ENCODE results near the gene ZDHHC22. TPM values are rescaled to one million over a fixed set of nuclear protein-coding genes. Genes with fewer than 3 reads are reported as not detected.

The ZDHHC22 gene
- polyA plus RNA-seq, 1 donor from 2014 or later = 4.3 TPM

DNA sequence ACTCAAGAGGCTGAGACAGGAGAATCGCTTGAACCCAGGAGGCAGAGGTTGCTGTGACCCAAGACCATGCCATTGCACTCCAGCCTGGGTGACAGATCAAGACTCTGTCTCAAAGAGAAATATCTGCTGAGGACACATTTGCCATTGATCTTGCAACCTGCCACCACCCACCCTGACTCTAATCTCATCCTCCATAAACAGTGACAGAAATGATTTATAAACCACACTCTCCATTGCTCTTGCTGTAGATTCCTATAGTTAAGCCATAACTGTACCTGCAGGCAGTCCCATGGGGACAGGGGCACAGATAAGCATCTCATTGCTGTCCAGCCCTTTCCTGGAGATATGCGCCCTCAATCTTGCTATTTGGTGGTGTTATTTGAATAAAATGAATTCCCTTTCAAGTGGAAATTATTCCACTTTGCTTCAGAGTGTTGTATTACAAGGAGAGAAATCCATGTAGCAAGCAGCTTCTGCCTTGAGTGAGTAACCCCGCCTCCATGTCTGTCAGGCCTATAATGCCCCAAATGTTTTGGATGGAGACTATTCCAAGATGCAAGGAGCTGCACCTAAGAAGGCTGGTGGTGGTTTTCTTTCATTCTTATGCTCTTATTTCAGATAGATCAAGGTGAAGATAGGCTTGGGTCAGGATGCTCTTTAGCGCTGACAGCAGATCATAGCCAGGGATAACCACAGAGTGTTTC, 3.0 kb upstream of the ZDHHC22 start:
- no peak for TF ChIP-seq EP300 (conservative IDR thresholded peaks at IDR 0.05; ENCODE audit: poor library complexity, severe bottlenecking)
- TF ChIP-seq, protein P1, sequence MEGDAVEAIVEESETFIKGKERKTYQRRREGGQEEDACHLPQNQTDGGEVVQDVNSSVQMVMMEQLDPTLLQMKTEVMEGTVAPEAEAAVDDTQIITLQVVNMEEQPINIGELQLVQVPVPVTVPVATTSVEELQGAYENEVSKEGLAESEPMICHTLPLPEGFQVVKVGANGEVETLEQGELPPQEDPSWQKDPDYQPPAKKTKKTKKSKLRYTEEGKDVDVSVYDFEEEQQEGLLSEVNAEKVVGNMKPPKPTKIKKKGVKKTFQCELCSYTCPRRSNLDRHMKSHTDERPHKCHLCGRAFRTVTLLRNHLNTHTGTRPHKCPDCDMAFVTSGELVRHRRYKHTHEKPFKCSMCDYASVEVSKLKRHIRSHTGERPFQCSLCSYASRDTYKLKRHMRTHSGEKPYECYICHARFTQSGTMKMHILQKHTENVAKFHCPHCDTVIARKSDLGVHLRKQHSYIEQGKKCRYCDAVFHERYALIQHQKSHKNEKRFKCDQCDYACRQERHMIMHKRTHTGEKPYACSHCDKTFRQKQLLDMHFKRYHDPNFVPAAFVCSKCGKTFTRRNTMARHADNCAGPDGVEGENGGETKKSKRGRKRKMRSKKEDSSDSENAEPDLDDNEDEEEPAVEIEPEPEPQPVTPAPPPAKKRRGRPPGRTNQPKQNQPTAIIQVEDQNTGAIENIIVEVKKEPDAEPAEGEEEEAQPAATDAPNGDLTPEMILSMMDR (IDR thresholded peaks at IDR 0.05; ENCODE audit: poor library complexity, severe bottlenecking) = no peak
- TF ChIP-seq, protein P2, sequence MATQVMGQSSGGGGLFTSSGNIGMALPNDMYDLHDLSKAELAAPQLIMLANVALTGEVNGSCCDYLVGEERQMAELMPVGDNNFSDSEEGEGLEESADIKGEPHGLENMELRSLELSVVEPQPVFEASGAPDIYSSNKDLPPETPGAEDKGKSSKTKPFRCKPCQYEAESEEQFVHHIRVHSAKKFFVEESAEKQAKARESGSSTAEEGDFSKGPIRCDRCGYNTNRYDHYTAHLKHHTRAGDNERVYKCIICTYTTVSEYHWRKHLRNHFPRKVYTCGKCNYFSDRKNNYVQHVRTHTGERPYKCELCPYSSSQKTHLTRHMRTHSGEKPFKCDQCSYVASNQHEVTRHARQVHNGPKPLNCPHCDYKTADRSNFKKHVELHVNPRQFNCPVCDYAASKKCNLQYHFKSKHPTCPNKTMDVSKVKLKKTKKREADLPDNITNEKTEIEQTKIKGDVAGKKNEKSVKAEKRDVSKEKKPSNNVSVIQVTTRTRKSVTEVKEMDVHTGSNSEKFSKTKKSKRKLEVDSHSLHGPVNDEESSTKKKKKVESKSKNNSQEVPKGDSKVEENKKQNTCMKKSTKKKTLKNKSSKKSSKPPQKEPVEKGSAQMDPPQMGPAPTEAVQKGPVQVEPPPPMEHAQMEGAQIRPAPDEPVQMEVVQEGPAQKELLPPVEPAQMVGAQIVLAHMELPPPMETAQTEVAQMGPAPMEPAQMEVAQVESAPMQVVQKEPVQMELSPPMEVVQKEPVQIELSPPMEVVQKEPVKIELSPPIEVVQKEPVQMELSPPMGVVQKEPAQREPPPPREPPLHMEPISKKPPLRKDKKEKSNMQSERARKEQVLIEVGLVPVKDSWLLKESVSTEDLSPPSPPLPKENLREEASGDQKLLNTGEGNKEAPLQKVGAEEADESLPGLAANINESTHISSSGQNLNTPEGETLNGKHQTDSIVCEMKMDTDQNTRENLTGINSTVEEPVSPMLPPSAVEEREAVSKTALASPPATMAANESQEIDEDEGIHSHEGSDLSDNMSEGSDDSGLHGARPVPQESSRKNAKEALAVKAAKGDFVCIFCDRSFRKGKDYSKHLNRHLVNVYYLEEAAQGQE (IDR thresholded peaks at IDR 0.05; ENCODE audit: borderline replicate concordance) = no peak
- TF ChIP-seq TAF1 (IDR thresholded peaks at IDR 0.05; ENCODE audit: low read depth) = no peak
- TF ChIP-seq RAD21 (conservative IDR thresholded peaks at IDR 0.05) = no peak
- no peak for TF ChIP-seq EZH2 (IDR thresholded peaks at IDR 0.05; ENCODE audit: borderline replicate concordance, insufficient read depth, low read length, poor library complexity, severe bottlenecking)
- TF ChIP-seq SMC3 (conservative IDR thresholded peaks at IDR 0.05; ENCODE audit: poor library complexity) = no peak
- no peaks in the 10 kb centered on the region for H4K20me1 ChIP-seq (ENCODE audit: insufficient read depth)
- H3K27me3 ChIP-seq (ENCODE audit: insufficient read depth, low read depth, low read length) = peaks cover 47% of the 10 kb centered on the region
- no peak overlapping the region for H2AFZ ChIP-seq (ENCODE audit: low read depth, low read length)
- H3K27ac ChIP-seq (ENCODE audit: low read length) = no peak overlapping the region
- H3K4me3 ChIP-seq (ENCODE audit: low read length) = peak overlapping the region; percentile 90
- no peak overlapping the region for H3K4me2 ChIP-seq (ENCODE audit: low read length)
- H3K9ac ChIP-seq (ENCODE audit: low read length) = peak overlapping the region; percentile 29
- H3K79me2 ChIP-seq (replicated peaks; ENCODE audit: insufficient read depth, low read length) = no peaks in the 10 kb centered on the region
- H3K36me3 ChIP-seq (ENCODE audit: insufficient read depth, low read length) = no peaks in the 10 kb centered on the region
- no peaks in the 10 kb centered on the region for H3K9me3 ChIP-seq (ENCODE audit: low read length)
- H3K9me2 ChIP-seq (ENCODE audit: insufficient read depth, low read length) = no peaks in the 10 kb centered on the region
- peaks cover 7% of the 10 kb centered on the region for H3F3A ChIP-seq (ENCODE audit: insufficient read depth, low read length, poor library complexity, severe bottlenecking)

DNA sequence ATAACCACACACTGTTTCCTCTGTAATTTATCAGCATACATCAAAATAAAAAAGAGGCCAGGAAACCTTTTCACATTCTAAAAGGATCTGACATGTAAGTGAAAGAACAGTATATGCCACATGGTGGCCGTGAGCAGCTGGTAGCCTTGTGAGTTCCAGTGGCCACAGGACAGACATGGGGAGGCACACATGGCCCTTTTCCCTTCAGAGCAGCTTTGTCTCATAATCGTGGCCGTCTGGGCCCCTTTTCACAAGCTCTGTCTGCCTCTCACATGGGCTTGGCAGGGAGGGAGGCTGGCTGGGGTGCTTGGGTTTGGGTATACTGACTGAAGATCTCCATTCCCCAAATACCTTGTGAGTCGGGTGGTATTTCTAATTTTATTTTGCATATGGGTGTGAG, 1.5 kb upstream of the ZDHHC22 start:
- Histone ChIP-seq H3K9me2 (ENCODE audit: insufficient read depth, low read length) (no peaks in the 10 kb centered on the region), H3K4me2 (ENCODE audit: low read length) (peak overlapping the region; percentile 32), H3K9ac (ENCODE audit: low read length) (peak overlapping the region; percentile 74), H3F3A (ENCODE audit: insufficient read depth, low read length, poor library complexity, severe bottlenecking) (peaks cover 7% of the 10 kb centered on the region), H3K4me3 (ENCODE audit: low read length) (peak overlapping the region; percentile 90), H3K36me3 (ENCODE audit: insufficient read depth, low read length) (no peaks in the 10 kb centered on the region), H4K20me1 (ENCODE audit: insufficient read depth) (no peaks in the 10 kb centered on the region), H3K27ac (ENCODE audit: low read length) (peak overlapping the region; percentile 68), H3K27me3 (ENCODE audit: insufficient read depth, low read depth, low read length) (peaks cover 62% of the 10 kb centered on the region), H2AFZ (ENCODE audit: low read depth, low read length) (no peak overlapping the region), H3K9me3 (ENCODE audit: low read length) (no peaks in the 10 kb centered on the region), H3K79me2 (replicated peaks; ENCODE audit: insufficient read depth, low read length) (no peaks in the 10 kb centered on the region)
- TF ChIP-seq EZH2 (IDR thresholded peaks at IDR 0.05; ENCODE audit: borderline replicate concordance, insufficient read depth, low read length, poor library complexity, severe bottlenecking) = no peak
- no peak for TF ChIP-seq EP300 (conservative IDR thresholded peaks at IDR 0.05; ENCODE audit: poor library complexity, severe bottlenecking)
- peak; percentile 44 for TF ChIP-seq MXI1 (conservative IDR thresholded peaks at IDR 0.05; ENCODE audit: poor library complexity, severe bottlenecking)
- peak; percentile 54 for TF ChIP-seq SMC3 (conservative IDR thresholded peaks at IDR 0.05; ENCODE audit: poor library complexity)
- TF ChIP-seq, protein P1 (IDR thresholded peaks at IDR 0.05; ENCODE audit: poor library complexity, severe bottlenecking) = peak; percentile 47
- no peak for TF ChIP-seq TAF1 (IDR thresholded peaks at IDR 0.05; ENCODE audit: low read depth)
- TF ChIP-seq, protein P2 (IDR thresholded peaks at IDR 0.05; ENCODE audit: borderline replicate concordance) = peak; percentile 17
- no peak for TF ChIP-seq RAD21 (conservative IDR thresholded peaks at IDR 0.05)
- no peak for TF ChIP-seq POLR2AphosphoS5 (IDR thresholded peaks at IDR 0.05)

Measured in neural cell (in vitro differentiated cells).